Measurements from ENCODE around the gene MRPL19. TPM values are rescaled to one million over a fixed set of nuclear protein-coding genes. Genes with fewer than 3 reads are reported as not detected.

The MRPL19 gene
- total RNA-seq, 2 experiments from 2014 or later: 70.3 to 71.7 TPM

DNA sequence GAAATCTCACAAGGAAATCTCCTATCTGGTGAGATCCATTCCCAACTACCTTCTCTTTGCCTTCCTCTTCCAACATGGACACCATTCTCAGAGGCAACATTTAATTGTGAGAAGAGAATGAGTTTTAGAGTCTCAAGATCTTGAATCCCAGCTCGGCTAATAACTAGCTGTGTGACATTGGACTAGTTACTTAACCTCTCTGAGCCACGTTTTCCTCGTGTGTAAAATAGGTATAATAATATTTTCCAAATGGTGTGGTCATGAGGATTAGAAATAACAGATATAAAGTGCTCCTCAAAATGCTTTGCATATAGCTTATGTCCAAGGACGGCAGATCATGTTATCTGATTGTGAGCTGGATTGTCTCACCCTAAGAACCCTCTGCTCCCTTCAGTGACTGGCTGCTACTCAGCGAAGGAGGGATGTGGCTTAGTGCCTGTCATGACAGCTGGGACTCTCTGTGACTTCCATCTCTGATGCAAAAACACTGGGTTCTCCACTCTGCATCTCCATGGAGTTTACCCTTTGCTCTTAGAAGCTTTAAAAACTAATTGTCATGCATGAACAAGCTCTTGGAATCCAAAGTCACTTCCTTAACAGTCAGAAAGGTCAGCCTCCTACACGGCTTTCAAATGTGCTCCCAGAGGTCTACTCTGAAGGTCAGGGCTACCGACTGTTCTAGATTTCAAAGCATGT is 38.4 kb upstream of the MRPL19 start:
- Mint-ChIP-seq H3K4me3 (no peak overlapping the region), H3K4me1 (ENCODE audit: low read depth) (no peaks in the 10 kb centered on the region)

DNA sequence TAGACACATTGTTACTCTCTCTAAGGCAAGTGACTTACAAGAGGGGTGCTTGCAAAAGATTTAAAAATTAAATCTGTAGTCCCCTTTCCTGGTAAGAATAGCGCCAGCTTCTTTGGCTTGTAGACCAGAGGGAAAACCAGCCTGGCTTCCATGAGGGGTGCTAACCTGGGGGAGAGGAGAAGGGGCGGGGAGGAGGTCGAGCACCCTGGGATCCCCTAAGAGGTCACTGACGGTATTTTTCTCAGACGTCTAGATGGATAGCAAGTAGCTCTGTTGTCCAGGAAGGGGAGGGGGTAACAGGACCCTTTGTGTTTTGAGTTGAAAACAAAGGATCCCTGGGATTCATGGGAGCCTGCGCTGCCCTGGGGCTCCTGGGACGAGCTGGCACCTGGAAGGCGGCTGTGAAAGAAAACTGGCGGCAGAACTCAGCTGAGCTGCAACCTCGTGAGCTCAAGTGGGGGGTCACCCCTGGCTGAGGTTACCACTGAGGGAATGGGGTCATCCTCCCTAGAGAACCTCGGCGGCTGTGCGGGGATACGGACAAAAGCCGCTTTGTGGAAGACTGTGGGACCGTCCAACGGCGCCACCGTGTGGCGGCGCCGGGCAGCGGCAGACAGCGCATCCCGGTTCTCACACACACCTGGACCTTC is 37.8 kb upstream of the MRPL19 start:
- intact Hi-C loops (cut with micrococcal nuclease): loop anchor here (1.0 to 5.0 kb wide), 6 partner anchors 48 to 690 kb away; partner anchors contain the start of genes EVA1A and TACR1
- no peak overlapping the region for H3K27ac Mint-ChIP-seq
- no peak overlapping the region for H3K4me3 Mint-ChIP-seq
- CTCF ChIA-PET: interaction anchor here (0.6 to 2.6 kb wide), 34 partner anchors 9 to 710 kb away, joined by 3 to 44 read pairs (median 3); no protein-coding TSS in a partner anchor
- no peaks in the 10 kb centered on the region for H3K9me3 Mint-ChIP-seq
- H3K27me3 Mint-ChIP-seq (ENCODE audit: low read depth): peaks cover 55% of the 10 kb centered on the region
- no peaks in the 10 kb centered on the region for H3K4me1 Mint-ChIP-seq (ENCODE audit: low read depth)
- peak; percentile 62 for DNase-seq
- no peaks in the 10 kb centered on the region for H3K36me3 Mint-ChIP-seq (ENCODE audit: low read depth)

More for the DNA sequence above, 38.4 kb upstream of the MRPL19 start:
- CTCF ChIA-PET: interaction anchor here (0.6 to 2.6 kb wide), 33 partner anchors 8 to 709 kb away, joined by 3 to 44 read pairs (median 3); no protein-coding TSS in a partner anchor
- DNase-seq: no peak
- H3K27ac Mint-ChIP-seq: no peak overlapping the region
- no peaks in the 10 kb centered on the region for H3K36me3 Mint-ChIP-seq (ENCODE audit: low read depth)
- peaks cover 61% of the 10 kb centered on the region for H3K27me3 Mint-ChIP-seq (ENCODE audit: low read depth)
- intact Hi-C loops (cut with micrococcal nuclease): loop anchor here (2.0 to 5.0 kb wide), 4 partner anchors 47 to 541 kb away; partner anchors contain the start of genes EVA1A and TACR1
- no peaks in the 10 kb centered on the region for H3K9me3 Mint-ChIP-seq

DNA sequence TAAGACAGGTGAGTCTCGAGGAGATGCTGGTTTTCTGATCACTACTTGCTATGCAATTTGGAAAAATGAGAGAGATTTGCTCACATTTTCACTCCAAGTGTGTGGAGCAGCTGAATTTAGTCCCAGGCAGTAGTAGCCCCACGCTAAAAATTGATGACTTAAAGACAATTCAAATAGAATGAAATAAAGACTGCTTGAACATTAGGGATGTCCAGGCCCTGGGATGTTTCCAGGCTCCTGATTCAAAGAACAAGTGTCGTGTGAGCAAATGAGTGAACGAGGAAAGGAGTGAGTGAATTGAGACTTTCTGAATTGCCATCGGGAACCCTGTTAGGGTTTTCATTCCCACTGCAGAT is 37.3 kb upstream of the MRPL19 start:
- Mint-ChIP-seq H3K36me3 (ENCODE audit: low read depth) (no peaks in the 10 kb centered on the region), H3K27me3 (ENCODE audit: low read depth) (peaks cover 52% of the 10 kb centered on the region), H3K4me1 (ENCODE audit: low read depth) (no peaks in the 10 kb centered on the region), H3K4me3 (no peak overlapping the region), H3K27ac (no peak overlapping the region), H3K9me3 (no peaks in the 10 kb centered on the region)
- DNase-seq: no peak
- CTCF ChIA-PET: interaction anchor here (1.0 to 2.6 kb wide), 15 partner anchors 9 to 468 kb away, joined by 3 to 44 read pairs (median 5); no protein-coding TSS in a partner anchor
- intact Hi-C loops (cut with micrococcal nuclease): loop anchor here (1.0 to 5.0 kb wide), 6 partner anchors 49 to 690 kb away; partner anchors contain the start of genes EVA1A and TACR1

DNA sequence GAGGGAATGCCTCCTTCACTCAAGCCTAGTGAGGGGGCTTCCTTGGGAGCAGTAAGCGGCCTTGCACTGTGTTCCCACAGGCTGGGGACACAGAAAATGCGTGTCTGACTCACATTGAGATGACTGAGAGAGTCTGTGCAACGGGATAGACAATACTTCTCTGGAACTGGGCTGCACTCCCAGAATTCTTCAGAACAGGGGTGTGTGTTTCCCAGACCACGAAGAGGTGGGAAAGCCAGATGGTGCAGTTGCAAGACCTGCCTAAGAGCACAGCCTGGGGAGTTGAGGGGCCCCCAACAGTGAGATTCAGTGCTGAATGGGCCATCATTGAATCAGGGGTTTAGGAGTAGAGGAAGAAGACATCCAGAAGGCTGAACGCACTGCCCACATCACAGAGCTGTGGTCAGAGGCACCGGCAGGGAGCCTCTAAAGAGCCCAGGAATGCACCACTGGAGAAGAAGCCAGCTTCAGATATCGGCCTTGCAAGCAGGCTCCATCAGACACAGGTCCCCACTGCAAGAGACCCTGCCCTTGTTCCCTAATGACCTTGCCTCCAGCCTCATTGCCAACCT is 36.6 kb upstream of the MRPL19 start:
- Mint-ChIP-seq H3K27ac (no peak overlapping the region), H3K4me3 (no peak overlapping the region)

DNA sequence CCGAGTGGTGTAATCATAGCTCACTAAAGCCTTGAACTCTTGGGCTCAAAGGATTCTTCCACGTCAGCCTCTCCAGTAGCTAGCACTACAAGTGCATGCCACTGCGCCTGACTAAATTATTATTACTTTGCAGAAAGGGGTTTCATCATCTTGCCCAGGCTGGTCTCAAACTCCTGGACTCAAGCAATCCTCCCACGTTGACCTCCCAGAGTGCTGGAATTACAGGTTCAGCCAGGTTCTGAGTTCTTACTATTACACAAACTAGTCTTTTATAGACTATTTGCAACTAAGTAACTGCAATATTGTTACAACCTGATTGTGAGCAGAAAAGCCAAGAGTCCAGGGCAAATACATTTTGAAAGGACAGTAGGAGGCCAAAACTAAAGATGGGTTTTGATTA is 35.9 kb upstream of the MRPL19 start:
- H3K4me3 Mint-ChIP-seq: no peak overlapping the region
- DNase-seq: no peak
- H3K4me1 Mint-ChIP-seq (ENCODE audit: low read depth): no peaks in the 10 kb centered on the region
- intact Hi-C loops (cut with micrococcal nuclease): no loop called here
- no peak overlapping the region for H3K27ac Mint-ChIP-seq
- H3K9me3 Mint-ChIP-seq: no peaks in the 10 kb centered on the region
- CTCF ChIA-PET: interaction anchor here (0.6 to 2.6 kb wide), 10 partner anchors 9 to 196 kb away, joined by 3 to 9 read pairs (median 4); no protein-coding TSS in a partner anchor
- no peaks in the 10 kb centered on the region for H3K36me3 Mint-ChIP-seq (ENCODE audit: low read depth)
- H3K27me3 Mint-ChIP-seq (ENCODE audit: low read depth): peaks cover 46% of the 10 kb centered on the region

More for the DNA sequence above, 36.6 kb upstream of the MRPL19 start:
- no peak for DNase-seq
- intact Hi-C loops (cut with micrococcal nuclease): loop anchor here (1.0 to 5.0 kb wide), 6 partner anchors 49 to 691 kb away; partner anchors contain the start of genes EVA1A and TACR1
- Mint-ChIP-seq H3K36me3 (ENCODE audit: low read depth) (no peaks in the 10 kb centered on the region), H3K27me3 (ENCODE audit: low read depth) (peaks cover 50% of the 10 kb centered on the region), H3K9me3 (no peaks in the 10 kb centered on the region), H3K4me1 (ENCODE audit: low read depth) (no peaks in the 10 kb centered on the region)
- CTCF ChIA-PET: interaction anchor here (0.6 to 2.6 kb wide), 12 partner anchors 10 to 469 kb away, joined by 3 to 44 read pairs (median 4); no protein-coding TSS in a partner anchor

DNA sequence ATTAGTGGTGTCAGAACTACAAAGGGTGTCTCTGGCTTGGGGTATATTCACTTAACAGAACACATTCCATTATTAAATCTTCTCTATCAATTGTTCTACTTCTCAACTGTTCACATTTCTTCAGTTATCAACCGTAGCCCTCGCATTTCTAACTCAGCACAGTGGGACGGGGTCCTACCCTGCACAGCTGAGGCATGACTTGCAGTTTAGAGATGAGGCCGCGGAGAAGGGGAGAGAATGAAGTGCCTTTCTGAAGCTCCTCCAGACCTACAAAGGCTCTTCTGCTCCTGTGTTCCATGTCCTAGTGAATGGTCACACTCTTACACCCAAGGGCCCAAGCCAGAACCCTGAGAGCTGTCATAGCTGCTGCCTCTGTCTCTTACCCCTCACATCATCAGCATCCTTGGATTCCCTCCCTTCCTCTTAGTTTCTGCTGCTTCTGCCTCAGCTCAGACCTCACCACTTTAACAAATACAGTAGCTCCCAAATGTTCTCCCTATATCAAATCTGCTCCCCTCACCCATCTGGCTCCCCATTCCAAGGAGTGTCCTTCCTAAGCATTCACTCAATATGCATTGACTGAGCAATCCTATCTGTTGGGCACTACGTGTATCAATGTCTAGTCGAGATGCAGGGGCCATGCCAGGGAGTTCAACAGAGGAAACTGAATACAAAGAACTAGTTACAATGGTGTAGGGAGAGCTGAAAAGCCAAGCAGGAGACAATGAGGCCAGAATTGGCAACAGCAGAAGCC is 34.3 kb upstream of the MRPL19 start:
- intact Hi-C loops (cut with micrococcal nuclease): no loop called here
- peaks cover 31% of the 10 kb centered on the region for H3K27me3 Mint-ChIP-seq (ENCODE audit: low read depth)
- CTCF ChIA-PET: interaction anchor here (1.0 to 1.8 kb wide), 4 partner anchors 16 to 148 kb away, joined by 3 to 4 read pairs (median 4); no protein-coding TSS in a partner anchor

DNA sequence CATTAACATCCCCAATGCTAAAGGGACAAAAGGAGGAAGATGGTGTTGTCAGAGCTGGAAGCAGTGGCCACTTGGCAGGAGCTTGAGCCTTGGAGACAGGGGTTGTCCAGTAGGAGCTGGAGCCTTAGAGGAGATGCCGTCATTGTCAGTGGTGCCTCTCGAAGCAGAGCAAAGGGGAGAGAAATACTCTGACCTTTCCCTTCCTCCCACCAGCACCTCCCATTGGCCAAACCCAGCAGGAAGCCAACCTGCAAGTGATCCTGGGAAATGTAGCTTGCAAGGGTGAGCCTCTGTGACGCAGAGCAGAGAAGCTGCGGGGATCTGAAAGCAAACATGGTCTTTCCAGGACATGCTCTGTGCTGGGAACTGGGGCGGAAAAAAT is 33.7 kb upstream of the MRPL19 start:
- DNase-seq: no peak
- Mint-ChIP-seq H3K4me1 (ENCODE audit: low read depth) (no peaks in the 10 kb centered on the region), H3K27ac (no peak overlapping the region), H3K27me3 (ENCODE audit: low read depth) (peaks cover 25% of the 10 kb centered on the region), H3K9me3 (no peaks in the 10 kb centered on the region), H3K4me3 (no peak overlapping the region), H3K36me3 (ENCODE audit: low read depth) (no peaks in the 10 kb centered on the region)
- CTCF ChIA-PET: interaction anchor here (1.0 to 1.8 kb wide), 4 partner anchors 15 to 149 kb away, joined by 3 to 4 read pairs (median 4); no protein-coding TSS in a partner anchor
- intact Hi-C loops (cut with micrococcal nuclease): no loop called here

More for the DNA sequence above, 34.3 kb upstream of the MRPL19 start:
- no peaks in the 10 kb centered on the region for H3K36me3 Mint-ChIP-seq (ENCODE audit: low read depth)
- no peak overlapping the region for H3K4me3 Mint-ChIP-seq
- H3K4me1 Mint-ChIP-seq (ENCODE audit: low read depth): no peaks in the 10 kb centered on the region
- no peak for DNase-seq
- no peaks in the 10 kb centered on the region for H3K9me3 Mint-ChIP-seq
- H3K27ac Mint-ChIP-seq: no peak overlapping the region

DNA sequence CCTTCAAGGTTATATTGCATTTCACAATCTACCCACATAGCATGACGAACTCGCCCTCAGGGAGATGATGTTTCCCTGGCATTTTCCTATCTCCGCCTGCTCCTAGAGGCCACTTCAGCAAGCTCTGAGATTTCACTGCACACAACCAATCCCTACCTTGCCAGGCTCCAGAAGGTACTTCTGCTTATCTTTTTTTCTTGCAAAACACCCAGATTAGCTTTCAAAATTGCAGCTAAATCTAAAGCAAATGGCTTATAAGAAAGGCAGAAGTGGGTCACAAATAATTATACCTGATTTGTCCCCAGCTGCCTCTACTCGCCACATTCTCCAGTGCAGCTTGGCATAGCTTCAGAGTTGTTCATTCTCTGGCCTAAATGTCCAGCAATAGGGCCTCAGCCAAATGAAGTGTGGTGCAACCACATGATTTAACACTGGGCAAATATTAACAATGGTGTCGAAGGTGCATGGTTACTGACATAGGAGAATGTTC is 32.4 kb upstream of the MRPL19 start:
- intact Hi-C loops (cut with micrococcal nuclease): no loop called here
- peaks cover 22% of the 10 kb centered on the region for H3K27me3 Mint-ChIP-seq (ENCODE audit: low read depth)
- H3K9me3 Mint-ChIP-seq: no peaks in the 10 kb centered on the region

DNA sequence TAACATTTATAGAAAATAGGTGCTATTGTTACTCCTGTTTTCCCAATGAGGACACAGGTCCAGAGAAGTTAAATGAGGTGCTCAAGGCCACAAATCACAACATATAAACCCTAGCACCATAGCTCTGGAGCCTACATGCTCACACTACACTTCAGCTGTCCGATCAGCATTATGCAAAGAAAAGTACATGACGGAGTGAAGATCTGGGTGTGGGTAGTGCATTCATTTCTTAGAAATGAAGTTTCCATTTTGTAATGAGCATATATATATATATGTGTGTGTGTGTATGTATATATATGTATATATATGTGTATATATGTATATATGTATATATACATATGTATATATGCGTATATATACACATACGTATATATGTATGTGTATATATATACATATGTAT is 30.2 kb upstream of the MRPL19 start:
- H3K9me3 Mint-ChIP-seq: no peaks in the 10 kb centered on the region
- H3K27ac Mint-ChIP-seq: no peak overlapping the region
- H3K4me3 Mint-ChIP-seq: no peak overlapping the region
- peaks cover 8% of the 10 kb centered on the region for H3K27me3 Mint-ChIP-seq (ENCODE audit: low read depth)
- no peaks in the 10 kb centered on the region for H3K36me3 Mint-ChIP-seq (ENCODE audit: low read depth)
- no peak for DNase-seq
- peaks cover 2% of the 10 kb centered on the region for H3K4me1 Mint-ChIP-seq (ENCODE audit: low read depth)
- CTCF ChIA-PET: interaction anchor here (1.3 kb wide), 1 partner anchor 10 kb away, joined by 4 read pairs; no protein-coding TSS in a partner anchor
- intact Hi-C loops (cut with micrococcal nuclease): no loop called here

More for the DNA sequence above, 32.4 kb upstream of the MRPL19 start:
- Mint-ChIP-seq H3K4me3 (no peak overlapping the region), H3K27ac (no peak overlapping the region), H3K36me3 (ENCODE audit: low read depth) (no peaks in the 10 kb centered on the region), H3K4me1 (ENCODE audit: low read depth) (no peaks in the 10 kb centered on the region)
- DNase-seq: no peak
- CTCF ChIA-PET: interaction anchor here (0.6 to 1.0 kb wide), 2 partner anchors 14 to 290 kb away, joined by 3 to 4 read pairs; no protein-coding TSS in a partner anchor

DNA sequence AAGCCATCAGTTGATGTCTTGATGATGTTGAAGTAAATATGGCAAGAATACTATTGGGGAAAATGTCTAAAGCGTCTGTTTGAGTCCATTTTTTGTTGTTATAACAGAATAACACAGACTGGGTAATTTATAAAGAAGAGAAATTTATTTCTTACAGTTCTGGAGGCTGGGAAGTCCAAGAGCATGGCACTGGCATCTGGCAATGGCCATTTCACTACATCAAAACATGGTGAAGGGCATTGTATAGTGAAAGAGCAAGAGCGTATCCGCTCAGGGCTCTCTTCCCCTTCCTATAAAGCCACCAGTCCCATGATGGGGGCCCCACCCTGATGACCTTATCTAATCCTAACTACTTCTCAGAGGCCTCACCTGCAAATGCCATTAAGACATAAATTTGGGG is 29.6 kb upstream of the MRPL19 start:
- H3K4me1 Mint-ChIP-seq (ENCODE audit: low read depth): peaks cover 2% of the 10 kb centered on the region
- CTCF ChIA-PET: no interaction called here
- no peak overlapping the region for H3K4me3 Mint-ChIP-seq
- H3K9me3 Mint-ChIP-seq: no peaks in the 10 kb centered on the region
- no peaks in the 10 kb centered on the region for H3K36me3 Mint-ChIP-seq (ENCODE audit: low read depth)
- intact Hi-C loops (cut with micrococcal nuclease): no loop called here
- peaks cover 4% of the 10 kb centered on the region for H3K27me3 Mint-ChIP-seq (ENCODE audit: low read depth)
- DNase-seq: no peak
- no peak overlapping the region for H3K27ac Mint-ChIP-seq

DNA sequence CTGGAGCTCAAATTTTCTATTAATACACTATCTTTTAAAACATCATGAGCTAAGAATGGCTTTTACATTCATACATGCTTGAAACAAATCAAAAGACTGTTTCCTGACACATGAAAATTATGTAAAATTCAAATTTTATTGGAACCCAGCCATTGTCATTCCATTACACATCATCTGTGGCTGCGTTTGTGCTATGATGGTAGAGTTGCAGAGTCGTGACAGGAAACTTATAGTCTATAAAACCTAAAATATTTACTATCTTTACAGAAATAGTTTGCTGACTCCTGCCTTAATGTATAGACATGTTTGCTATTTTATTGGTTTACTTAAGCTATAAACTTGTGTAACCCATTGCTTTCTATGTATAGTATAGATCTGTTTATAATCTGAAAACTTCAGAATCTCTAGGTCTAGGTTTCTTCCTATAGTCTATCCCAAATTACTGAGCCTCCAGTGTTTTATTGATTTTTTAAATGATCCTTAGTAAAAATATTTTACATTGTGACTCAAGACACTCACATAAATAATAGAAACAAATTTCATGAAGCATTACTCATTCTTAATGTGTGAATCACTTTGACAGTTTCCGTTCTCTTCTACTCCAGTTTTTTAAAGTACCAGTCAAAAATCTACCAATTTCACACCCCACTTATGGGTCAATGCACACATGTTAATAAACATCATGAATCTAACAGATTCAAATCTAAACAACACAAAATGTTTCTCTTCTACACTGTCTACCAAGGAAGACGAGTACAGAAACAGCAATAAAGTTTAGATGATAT is 26.4 kb upstream of the MRPL19 start:
- Mint-ChIP-seq H3K4me1 (ENCODE audit: low read depth) (peaks cover 2% of the 10 kb centered on the region), H3K27me3 (ENCODE audit: low read depth) (peaks cover 12% of the 10 kb centered on the region), H3K27ac (no peak overlapping the region), H3K9me3 (no peaks in the 10 kb centered on the region), H3K36me3 (ENCODE audit: low read depth) (no peaks in the 10 kb centered on the region), H3K4me3 (no peak overlapping the region)
- intact Hi-C loops (cut with micrococcal nuclease): no loop called here
- CTCF ChIA-PET: interaction anchor here (0.6 to 2.2 kb wide), 5 partner anchors 10 to 782 kb away, joined by 3 to 10 read pairs (median 4); no protein-coding TSS in a partner anchor
- no peak for DNase-seq
